HL-60 (cell line): ENCODE measurements around the gene A2M.

Experiments used
- DNase-seq, 2 experiments: peaks; one replicate each; pipeline ENCODE4 v3.0.0-alpha.2; 2010 to 2020; ENCODE audit warnings: low read depth in 1 of 2, low spot score in 1 of 2
- H3K27ac ChIP-seq: fragments of 250-450 bp; sonication (Bioruptor Pico); replicated peaks from 2 replicates; pipeline ENCODE4 v1.5.1; 2020; ENCODE audit warnings: mild to moderate bottlenecking, moderate library complexity
- H3K27me3 ChIP-seq: fragments of 250-450 bp; sonication (Bioruptor Pico); 2 replicates; pipeline ENCODE4 v1.5.1; 2021; ENCODE audit warnings: mild to moderate bottlenecking, moderate library complexity; ENCODE audit not compliant: insufficient read depth, poor library complexity, severe bottlenecking
- H3K4me3 ChIP-seq: replicated peaks from 2 replicates; pipeline ENCODE4 v1.5.1; 2011; ENCODE audit warnings: mild to moderate bottlenecking, control low read depth, low read length; ENCODE audit not compliant: insufficient read depth
- GABPA ChIP-seq: IDR thresholded peaks from 2 replicates; pipeline ENCODE4 v1.6.1; 2012; ENCODE audit warnings: low read depth
- POLR2AphosphoS5 ChIP-seq: IDR thresholded peaks from 2 replicates; pipeline ENCODE4 v1.6.1; 2012; ENCODE audit warnings: low read depth
- SPI1 ChIP-seq: IDR thresholded peaks from 2 replicates; pipeline ENCODE4 v1.6.1; 2012; ENCODE audit warnings: low read depth, mild to moderate bottlenecking, borderline replicate concordance
- TF ChIP-seq, protein P1 (sequence below): IDR thresholded peaks from 2 replicates; pipeline ENCODE4 v1.6.1; 2012; ENCODE audit warnings: low read depth; ENCODE audit not compliant: insufficient replicate concordance
- TF ChIP-seq, protein P2 (sequence below): IDR thresholded peaks from one replicate; pipeline ENCODE4 v1.5.1; 2011; ENCODE audit warnings: low read length, control low read depth, inconsistent platforms; ENCODE audit not compliant: insufficient read depth

Gene A2M

DNA sequence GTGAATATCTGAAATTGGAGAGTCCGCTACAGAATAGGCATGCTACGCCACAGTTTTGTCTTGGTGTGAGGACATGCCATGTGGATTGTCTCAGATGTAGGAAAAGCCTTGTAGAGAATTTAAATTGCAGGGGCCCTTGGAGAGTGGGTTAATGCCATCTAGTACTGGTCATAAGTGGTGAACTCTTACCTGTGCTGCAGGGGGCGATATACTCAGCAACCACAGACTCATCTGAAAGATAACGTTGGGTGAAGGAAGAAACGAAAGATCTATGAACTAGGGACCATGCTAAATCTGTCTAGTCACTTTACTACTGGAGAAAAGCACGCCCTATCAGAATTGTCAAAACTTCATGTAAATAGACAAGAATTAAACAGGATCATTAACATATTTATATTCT is 33.7 kb upstream of the A2M start:
- TF ChIP-seq, protein P1, sequence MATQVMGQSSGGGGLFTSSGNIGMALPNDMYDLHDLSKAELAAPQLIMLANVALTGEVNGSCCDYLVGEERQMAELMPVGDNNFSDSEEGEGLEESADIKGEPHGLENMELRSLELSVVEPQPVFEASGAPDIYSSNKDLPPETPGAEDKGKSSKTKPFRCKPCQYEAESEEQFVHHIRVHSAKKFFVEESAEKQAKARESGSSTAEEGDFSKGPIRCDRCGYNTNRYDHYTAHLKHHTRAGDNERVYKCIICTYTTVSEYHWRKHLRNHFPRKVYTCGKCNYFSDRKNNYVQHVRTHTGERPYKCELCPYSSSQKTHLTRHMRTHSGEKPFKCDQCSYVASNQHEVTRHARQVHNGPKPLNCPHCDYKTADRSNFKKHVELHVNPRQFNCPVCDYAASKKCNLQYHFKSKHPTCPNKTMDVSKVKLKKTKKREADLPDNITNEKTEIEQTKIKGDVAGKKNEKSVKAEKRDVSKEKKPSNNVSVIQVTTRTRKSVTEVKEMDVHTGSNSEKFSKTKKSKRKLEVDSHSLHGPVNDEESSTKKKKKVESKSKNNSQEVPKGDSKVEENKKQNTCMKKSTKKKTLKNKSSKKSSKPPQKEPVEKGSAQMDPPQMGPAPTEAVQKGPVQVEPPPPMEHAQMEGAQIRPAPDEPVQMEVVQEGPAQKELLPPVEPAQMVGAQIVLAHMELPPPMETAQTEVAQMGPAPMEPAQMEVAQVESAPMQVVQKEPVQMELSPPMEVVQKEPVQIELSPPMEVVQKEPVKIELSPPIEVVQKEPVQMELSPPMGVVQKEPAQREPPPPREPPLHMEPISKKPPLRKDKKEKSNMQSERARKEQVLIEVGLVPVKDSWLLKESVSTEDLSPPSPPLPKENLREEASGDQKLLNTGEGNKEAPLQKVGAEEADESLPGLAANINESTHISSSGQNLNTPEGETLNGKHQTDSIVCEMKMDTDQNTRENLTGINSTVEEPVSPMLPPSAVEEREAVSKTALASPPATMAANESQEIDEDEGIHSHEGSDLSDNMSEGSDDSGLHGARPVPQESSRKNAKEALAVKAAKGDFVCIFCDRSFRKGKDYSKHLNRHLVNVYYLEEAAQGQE = no peak
- TF ChIP-seq POLR2AphosphoS5 (no peak), GABPA (no peak), SPI1 (no peak)
- TF ChIP-seq, protein P2, sequence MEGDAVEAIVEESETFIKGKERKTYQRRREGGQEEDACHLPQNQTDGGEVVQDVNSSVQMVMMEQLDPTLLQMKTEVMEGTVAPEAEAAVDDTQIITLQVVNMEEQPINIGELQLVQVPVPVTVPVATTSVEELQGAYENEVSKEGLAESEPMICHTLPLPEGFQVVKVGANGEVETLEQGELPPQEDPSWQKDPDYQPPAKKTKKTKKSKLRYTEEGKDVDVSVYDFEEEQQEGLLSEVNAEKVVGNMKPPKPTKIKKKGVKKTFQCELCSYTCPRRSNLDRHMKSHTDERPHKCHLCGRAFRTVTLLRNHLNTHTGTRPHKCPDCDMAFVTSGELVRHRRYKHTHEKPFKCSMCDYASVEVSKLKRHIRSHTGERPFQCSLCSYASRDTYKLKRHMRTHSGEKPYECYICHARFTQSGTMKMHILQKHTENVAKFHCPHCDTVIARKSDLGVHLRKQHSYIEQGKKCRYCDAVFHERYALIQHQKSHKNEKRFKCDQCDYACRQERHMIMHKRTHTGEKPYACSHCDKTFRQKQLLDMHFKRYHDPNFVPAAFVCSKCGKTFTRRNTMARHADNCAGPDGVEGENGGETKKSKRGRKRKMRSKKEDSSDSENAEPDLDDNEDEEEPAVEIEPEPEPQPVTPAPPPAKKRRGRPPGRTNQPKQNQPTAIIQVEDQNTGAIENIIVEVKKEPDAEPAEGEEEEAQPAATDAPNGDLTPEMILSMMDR = no peak
- Histone ChIP-seq H3K27me3 (peaks cover 8% of the 10 kb centered on the region), H3K27ac (no peak overlapping the region), H3K4me3 (no peak overlapping the region)
- DNase-seq = no peak

DNA sequence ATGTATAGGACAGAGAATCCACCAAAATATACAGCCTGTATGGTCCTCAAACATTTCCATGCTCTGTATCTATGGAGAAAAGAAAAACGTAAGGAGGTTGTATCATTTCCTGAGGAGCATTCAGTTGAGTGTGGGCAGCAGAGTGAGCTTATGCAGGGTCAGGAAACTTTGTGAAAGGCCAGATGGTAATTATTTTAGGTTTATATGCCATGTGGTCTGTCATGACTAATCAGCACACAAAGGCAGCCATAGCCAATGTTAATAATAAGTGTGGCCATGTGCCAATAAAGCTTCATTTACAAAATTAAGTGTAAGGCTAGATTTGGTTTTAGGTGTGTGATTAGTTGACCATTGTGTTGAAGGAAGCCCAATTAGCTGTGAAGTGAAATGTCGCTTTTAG is 33.2 kb upstream of the A2M start:
- Histone ChIP-seq H3K4me3 (no peak overlapping the region), H3K27ac (no peak overlapping the region), H3K27me3 (peaks cover 7% of the 10 kb centered on the region)
- no peak for DNase-seq
- TF ChIP-seq, protein P1 = no peak
- TF ChIP-seq, protein P2 = no peak
- no peak for TF ChIP-seq GABPA
- TF ChIP-seq SPI1 = no peak
- TF ChIP-seq POLR2AphosphoS5 = no peak

DNA sequence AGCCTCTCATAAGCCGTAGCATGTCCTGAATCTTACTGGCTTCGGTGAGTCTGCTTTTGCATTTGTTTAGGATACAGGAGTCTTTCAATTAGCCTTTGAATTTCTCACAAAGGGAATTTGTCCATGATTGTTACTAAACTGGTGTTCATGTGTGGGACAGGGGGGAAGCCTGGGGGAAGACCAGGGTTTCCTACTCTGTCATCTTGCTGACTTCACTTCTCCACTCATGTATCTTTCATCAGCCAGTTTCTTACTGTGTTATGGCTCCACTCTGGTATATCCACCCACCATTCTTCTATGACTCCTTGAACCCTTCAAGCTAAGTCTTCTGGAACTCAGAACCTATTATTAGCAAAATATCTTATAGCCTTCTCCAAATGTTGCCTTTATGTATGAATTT is 31.7 kb upstream of the A2M start:
- H3K27ac ChIP-seq = no peak overlapping the region
- TF ChIP-seq POLR2AphosphoS5 = no peak
- TF ChIP-seq GABPA = no peak
- no peak for TF ChIP-seq SPI1
- no peak overlapping the region for H3K4me3 ChIP-seq

DNA sequence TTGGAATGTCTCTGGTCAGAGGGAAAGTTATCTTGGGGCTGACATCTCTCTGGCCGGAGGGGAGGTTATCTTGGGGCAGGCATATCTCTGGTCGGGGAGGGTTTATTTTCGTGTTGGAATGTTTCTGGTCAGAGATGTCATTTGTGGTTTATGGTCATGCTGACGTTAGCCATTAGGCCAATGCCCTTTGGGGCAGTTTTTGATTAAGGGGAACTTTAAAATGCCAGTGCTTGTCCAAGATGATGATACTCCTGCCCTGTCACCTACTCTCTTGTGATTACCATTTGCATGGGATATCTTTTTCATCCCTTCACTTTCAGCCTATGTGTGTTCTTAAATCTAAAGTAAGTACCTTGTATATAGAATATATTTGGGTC is 29.0 kb upstream of the A2M start:
- Histone ChIP-seq H3K27ac (no peak overlapping the region), H3K27me3 (no peaks in the 10 kb centered on the region), H3K4me3 (no peak overlapping the region)
- no peak for DNase-seq
- TF ChIP-seq, protein P2 = no peak
- TF ChIP-seq, protein P1 = no peak
- TF ChIP-seq SPI1 (no peak), GABPA (no peak), POLR2AphosphoS5 (no peak)

More for the DNA sequence above, 31.7 kb upstream of the A2M start:
- DNase-seq = no peak
- peaks cover 2% of the 10 kb centered on the region for H3K27me3 ChIP-seq
